Measurements from ENCODE around the gene RGS10. TPM values are rescaled to one million over a fixed set of nuclear protein-coding genes. Genes with fewer than 3 reads are reported as not detected.
"Not testable (repeated sequence)": the region's sequence is repeated elsewhere in the genome, so short reads cannot be mapped to it uniquely, and the experiment has no call there.

RGS10 gene, protein sequence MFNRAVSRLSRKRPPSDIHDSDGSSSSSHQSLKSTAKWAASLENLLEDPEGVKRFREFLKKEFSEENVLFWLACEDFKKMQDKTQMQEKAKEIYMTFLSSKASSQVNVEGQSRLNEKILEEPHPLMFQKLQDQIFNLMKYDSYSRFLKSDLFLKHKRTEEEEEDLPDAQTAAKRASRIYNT
- 24.1 TPM for total RNA-seq

DNA sequence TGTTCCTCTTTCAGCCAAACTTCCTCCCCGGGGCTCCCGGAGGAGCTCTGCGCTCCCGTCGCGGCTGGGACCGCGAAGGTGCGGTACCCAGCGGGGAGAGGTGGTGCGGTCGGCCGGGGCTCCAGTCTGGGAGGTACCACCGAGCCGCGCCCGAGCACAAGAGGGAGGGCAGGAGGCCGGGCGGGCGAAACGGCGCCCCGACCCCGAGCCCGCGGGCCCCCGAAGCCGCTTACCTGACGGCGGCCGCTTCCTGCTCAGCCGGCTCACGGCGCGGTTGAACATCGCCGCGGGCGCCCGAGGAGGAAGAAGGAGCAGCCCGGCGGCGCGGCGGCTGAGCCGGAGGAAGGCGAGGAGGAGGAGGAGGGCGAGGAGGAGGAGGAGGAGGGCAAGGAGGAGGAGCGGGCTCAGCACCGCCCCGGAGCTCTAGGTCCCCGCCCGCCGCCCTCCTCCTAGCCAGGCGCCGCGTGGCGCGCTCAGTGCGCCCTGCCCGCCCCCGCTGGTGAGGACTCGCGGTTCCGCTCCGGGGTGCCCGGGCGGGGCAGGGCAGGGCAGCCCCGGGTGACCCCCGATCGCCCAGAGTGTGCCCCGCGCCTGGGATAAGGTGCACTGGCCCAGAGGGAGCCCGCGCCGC is at the start of gene RGS10:
RGS10 (minus strand) TSS at position 363 of the 631 bp plus-strand sequence; CDS start at position 282, 81 bp downstream.
- peak; percentile 86 for DNase-seq (ENCODE audit: low spot score)

DNA sequence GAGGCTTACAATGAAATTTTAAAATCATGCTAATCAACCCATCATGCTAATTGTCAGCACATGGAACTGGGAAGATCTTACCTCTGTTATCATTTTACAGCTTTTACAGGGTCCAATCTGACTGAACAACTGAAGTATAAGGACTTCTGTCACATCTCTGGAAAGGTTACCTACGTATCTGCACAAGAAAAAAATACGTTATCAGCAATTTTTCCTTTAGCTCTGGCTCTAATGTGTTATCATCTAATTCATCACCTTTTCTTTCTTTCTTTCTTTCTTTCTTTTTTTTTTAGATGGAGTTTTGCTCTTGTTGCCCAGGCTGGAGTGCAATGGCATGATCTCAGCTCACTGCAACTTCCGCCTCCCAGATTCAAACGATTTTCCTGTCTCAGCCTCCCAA is 45.6 kb upstream of the RGS10 start:
- no peak for DNase-seq (ENCODE audit: low spot score)

DNA sequence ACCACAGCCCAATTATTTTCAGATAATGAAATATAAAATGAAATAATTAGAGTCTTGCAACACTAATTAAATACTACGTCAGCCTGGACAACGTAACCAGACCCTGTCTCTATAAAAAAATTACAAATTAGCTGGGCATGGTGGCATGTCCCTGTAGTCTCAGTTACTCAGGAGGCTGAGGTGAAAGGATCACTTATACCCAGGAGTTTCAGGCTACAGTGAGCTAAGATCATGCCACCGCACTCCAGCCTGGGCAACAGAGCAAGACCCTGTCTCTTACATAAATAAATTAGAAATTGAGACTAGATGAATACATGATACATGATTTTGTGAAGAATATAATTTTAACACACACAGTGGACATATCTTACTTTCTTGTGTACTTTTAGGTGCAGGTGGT is 35.8 kb upstream of the RGS10 start:
- no peak for DNase-seq (ENCODE audit: low spot score)

DNA sequence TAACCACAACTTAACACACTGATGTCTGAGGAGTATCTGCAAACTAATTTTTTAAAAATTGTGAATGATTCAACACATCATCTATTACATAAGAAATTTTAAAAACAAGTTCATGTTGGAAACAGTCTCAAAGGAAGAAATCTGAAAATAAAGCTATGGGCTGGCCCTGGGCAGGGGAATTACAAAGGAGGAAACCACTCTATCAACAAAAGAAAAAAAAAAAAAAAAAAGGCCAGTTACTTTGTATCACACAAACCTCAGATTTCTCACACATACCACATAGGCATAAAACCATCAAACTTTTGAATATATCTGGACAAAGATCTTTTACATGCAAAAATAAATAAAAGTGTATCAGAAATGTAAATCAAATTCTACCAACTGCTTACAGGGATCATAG is 33.5 kb upstream of the RGS10 start:
- DNase-seq (ENCODE audit: low spot score): no peak

DNA sequence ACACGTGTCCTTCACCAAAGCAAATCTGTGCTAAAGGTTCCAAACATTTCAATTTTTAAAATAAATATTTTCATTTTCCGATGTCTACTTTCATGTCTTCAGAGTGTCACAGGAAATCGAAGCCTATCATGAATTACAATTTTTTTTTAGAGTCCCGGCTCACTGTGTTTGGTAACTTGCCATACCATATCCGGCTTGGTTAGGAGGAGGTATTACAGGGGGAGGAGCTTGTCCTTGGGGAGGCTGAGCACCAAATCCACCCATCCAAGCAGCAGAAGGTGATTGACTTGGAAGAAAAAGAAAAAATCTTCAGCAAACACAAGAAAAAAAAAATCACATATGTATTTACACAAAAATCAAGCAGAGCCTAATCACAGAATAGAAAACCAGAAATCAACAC is 33.0 kb upstream of the RGS10 start:
- DNase-seq (ENCODE audit: low spot score): no peak

DNA sequence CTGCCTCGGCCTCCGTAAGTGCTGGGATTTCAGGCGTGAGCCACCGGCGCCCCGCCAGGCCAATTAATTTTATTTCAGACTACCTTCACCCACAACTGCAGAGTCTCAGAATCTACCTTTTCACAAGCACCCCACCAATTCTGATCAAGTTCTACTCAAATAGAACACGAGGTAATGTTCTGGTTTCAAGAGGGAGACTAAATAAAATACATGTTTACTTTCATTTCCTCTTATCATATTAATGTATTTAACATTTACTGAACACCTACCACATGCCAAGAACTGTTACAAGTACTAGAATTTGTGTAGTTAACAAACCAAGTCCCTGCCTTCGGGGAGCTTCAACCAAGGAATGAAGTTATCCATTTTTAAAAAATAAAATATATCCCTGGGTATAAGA is 25.5 kb upstream of the RGS10 start:
- DNase-seq (ENCODE audit: low spot score): no peak

DNA sequence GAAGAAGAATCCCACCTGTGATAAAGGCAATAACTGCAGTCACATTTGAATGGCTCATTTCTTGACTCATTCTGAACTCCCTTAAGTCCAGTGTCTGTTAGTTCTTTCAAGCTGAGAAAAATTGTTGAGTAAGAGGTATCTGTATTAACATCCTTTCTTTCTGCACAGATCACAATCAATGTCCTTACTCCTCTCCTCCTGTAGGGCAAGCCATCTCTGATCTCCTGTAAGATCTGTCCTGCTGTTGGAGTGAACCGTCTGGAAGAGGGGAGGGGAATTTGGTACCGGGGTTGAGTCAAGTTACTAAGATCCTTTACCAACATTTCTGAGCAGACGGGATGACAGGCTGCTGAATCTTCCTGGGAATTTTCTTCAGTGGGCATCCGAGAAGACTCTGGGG is 19.6 kb upstream of the RGS10 start:
- DNase-seq (ENCODE audit: low spot score): no peak

DNA sequence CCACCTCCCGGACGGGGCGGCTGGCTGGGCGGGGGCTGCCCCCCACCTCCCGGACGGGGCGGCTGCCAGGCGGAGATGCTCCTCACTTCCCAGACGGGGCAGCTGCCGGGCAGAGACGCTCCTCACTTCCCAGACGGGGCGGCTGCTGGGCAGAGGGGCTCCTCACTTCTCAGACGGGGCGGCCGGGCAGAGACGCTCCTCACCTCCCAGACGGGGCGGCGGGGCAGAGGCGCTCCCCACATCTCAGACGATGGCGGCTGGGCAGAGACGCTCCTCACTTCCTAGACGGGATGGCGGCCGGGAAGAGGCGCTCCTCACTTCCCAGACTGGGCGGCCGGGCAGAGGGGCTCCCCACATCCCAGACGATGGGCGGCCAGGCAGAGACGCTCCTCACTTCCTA is 17.0 kb upstream of the RGS10 start:
- not testable (repeated sequence) for DNase-seq (ENCODE audit: low spot score)

DNA sequence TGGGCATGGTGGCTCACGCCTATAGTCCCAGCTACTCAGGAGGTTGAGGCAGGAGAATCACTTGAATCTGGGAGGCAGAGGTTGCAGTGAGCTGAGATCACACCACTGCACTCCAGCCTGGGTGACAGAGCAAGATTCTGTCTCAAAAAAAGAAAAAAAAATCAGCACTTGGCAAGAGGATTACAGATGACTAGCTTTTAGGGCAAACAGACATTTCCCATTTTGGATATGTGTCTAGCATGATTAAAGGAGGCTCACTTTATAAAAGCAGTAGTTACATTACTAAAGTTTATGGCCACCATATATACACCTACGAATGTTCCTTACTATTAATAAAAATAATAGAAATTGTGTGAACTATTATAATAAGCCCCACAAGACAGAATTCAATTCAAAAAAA is 13.6 kb upstream of the RGS10 start:
- DNase-seq (ENCODE audit: low spot score): not testable (repeated sequence)

DNA sequence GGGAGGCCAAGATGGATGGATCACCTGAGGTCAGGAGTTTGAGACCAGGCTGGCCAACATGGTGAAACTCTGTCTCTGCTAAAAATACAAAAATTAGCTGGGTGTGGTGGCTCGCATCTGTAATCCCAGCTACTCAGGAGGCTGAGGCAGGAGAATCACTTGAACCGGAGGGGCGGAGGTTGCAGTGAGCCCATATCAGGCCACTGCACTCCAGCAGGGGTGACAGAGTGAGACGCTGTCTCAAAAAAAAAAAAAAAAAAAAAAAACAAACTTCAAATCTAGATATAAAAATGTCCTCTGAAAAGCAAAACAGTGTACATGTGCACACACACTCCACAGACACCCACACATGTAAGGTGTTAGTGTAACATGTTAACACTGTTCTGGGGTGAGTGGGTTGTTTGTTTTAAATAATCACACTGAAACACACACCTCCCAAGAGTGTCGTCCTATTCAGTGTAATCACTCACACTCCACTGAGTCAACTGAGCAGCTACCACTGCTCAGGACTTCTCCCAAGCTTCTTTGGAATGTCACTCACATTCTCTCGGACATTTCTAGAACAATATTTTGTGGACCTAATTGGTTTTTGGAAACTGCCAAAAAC is 12.8 kb upstream of the RGS10 start:
- no peak for DNase-seq (ENCODE audit: low spot score)

DNA sequence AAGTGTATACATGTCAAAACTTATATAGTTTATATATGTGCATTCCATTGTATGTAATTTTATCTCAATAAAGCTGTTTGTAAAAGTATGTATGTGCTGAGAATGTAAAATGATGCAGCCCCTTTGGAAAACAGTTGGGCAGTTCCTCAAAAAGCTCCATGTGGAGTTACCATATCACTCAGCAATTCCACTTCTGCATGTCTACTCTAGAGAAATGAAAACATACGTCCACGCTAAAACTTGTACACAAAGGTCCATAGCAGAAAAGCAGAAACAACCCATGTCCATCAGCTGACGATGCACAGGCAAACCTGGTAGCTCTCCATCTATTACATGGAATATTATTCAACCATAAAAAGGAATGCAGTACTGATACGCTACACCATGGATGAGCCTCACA is 8.3 kb upstream of the RGS10 start:
- DNase-seq (ENCODE audit: low spot score): no peak

DNA sequence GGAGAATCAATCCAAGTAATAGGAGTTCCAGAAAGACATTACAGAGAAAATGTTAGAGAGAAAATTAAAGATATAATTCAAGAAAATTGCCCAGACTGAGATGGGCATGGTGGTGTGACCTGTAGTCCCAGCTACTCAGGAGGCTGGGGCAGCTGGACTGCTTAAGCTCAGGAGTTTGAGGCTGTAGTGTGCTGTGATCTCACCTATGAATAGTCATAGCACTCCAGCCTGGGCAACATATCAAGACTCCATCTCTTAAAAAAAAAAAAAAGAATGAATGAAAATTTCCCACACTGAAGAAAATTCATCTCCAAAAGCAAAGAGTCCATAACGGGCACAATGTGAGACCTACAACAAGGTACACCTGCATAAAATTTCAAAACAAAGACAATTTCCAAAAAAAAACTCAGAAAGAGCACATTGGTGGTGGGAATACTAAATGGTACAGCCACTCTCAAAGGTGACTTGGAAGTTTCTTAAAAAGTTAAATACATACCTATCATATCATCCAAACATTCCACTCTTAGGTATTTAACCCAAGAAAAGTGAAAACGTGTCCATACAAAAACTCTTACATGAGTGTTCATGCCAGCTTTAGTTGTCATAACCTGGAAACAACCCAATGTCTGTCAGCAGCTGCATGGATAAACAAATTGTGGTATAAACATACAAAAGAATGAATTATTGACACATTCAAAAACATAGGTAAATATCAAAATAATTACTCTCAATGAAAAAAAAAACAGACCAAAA is 6.9 kb upstream of the RGS10 start:
- no peak for DNase-seq (ENCODE audit: low spot score)

DNA sequence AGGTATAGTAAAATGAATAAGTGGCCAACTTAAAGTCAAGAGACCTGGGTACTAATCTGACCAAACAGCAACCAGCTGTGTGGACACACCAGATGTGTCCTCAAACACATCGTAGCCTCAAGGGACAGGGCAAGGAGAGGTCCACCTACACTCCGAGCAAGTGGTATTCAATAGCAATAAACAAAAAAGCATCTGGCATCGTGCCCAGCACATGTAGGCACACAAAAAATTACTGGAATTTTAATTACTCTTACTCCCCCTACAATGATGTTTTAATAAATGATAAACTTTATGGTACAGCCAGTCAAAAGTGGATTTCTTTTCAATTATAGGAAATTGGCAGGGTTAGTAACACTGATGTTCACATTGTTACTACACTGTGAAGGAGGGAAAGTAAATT is 3.5 kb upstream of the RGS10 start:
- no peak for DNase-seq (ENCODE audit: low spot score)

DNA sequence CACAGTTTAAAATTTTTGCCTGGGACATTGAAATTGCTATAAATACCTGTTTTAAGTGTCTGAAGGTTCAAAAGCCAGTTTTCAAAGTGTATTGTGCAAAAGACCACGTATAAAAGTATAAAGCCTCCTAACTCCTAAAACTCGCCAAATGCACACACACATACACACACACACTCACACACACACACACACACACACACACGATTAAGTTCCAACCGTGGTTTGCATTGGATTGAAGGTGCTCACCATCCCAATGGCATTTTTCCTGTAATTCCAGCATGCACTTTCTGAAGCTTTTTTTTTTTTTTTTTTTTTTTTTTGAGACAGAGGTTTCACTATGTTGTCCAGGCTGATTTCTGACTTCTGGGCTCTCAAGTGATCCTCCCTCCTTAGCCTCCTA is 2.8 kb upstream of the RGS10 start:
- DNase-seq (ENCODE audit: low spot score): no peak

DNA sequence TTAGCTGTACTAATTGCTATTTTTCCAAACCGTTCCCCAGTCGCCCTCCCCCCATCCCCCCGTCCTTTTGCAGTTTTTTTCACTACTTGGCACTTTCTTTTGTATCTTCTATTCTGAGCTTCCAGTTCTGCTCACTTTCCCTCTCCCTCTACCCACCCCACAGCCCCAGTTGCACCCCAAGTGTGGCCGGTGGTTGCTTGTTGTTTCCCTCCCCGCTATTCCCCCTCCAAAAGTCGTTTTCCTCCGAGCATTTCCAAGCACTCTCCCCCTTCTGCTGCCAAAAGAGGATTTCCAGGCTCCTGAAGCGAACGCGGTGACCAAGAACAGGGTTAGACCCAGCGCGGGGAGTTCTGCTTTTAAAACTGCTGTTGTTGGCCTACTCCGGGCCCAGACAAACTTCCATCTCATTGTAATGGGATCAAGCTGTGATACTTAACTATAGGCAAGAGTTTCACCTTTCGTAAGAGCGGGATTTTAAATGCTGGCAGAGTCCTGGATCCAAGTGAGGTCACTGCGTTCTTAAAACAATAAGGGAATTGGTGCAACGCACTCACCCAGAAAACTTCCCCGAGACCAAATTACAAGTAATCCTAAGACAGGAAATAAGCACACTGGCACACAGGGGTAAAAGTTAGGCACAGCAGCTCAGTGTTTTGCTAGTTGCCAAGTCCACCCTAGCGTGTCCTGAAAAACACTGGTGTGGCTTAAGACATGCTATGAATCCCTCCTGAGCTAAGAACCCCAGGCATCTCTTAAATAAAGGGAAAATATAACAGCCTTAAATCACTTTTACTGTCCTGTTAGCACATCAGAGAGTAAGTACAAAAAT is 1.5 kb upstream of the RGS10 start:
- no peak for DNase-seq (ENCODE audit: low spot score)

DNA sequence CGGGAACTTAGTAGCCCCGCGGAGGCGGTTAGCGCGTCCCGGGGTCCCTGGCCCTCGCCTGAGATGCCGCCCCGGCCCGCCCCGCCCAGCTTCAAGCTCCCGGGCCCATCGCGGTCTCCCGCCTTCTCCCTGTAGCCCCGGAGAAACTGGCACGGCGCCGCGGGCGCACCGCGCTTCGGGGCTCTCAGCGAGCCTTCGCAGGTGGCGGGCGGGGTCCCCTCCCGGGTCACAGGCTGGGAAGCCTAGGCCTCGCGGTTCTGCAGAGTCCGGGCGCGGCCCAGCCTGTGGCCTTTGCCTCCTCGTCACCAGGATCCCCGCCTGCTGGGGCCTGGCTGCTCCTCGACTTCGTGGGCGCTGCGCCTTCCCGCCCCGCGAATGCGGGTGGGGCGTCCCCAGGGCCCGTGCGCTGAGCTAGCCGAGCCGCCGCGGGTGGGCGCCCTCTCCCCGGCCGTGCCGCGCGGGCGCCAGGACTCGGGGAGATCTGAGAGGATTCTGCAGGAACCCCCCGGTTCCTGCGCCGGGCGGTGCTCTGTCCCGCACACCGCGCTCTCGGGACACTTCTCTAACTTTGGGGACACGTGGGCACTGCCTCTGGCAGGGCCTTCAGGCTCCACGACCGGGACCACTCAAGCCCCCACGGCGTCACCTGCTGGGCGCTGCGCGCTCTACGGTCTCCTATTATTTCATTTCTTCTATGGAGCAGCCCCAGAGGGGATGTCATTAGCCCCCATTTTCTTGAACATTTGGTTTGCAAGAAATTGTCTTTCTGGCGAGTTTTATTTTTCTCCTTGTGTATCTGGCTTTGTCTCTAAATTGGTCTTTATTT is 682 bp upstream of the RGS10 start:
- peak; percentile 72 for DNase-seq (ENCODE audit: low spot score)

DNA sequence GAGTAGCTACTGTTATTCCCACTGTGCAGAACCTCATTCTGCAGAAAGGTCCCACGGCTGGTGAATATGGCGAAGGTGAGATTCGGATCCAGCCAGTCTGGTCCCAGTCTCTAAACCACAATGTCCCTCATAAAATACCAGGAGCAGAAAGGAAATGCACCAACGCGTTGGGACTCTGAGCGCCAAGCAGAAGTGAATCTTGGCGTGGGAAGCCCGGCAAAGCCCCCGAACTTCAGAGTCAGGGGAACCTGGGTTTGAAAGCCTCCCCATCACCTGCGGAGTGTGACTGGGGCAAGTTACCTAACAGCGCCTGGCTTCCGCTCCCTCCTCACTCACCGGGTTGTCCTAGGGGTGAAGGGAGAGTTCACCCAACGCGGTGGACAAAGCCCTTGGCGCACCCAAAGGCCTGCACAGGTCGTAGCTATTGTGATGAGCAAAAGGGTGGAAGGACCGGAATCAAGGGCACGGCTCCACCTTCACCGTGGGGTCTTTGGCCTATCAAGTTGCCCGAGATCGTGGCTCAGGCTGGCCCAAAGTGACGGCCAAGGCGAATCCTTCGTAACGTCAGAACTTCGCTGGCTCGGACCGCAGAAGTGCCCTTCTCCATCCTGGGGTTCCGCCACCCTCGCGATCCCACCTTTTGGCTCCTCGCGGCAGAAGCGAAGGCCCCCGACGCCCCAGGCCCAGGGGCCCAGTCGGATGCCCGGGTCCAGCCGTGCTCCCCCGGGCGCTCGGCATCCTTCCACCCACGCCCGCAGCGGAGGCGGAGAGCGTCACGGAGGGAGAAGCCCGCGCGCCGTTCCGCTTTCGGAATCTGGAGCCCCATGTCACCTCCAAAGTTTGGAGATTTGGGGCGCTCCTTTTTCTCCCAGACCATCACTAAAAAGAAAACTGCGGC is 811 bp downstream of the RGS10 start:
- peak; percentile 54 for DNase-seq (ENCODE audit: low spot score)

DNA sequence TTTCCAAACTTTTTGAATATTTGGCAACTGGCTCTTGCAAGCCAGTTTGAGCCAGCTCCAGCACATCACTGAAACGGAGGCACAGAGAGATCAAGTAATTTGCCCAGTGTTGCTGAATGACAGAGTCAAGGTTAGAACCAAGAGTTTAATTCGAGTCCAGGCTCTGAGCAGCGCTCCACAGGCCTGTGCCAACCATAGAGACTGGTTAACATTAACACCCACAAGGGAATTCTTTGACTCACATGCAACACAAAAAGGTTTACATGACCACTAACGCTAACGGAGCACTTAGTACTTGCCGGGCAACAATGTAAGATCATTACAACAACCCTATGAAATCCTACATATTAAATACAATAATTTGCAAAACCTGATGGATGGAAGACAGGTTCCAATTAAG is 1.5 kb downstream of the RGS10 start:
- no peak for DNase-seq (ENCODE audit: low spot score)

DNA sequence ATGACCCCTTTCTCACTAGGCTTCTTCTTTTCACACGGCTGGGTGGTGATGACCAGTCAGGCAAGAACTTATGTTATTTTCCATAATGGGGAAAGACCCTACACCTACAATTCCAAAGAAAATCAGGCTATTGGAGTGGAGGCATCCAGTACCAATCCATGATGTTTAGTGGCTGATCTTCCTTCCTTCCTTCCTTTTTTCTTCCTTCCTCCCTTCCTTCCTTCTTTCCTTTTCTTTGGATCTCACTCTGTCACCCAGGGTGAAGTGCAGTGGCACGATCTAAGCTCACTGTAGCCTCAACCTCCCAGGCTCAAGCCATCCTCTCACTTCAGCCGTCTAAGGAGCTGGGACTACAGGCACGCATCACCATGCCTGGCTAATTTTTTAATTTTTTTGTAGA is 2.5 kb downstream of the RGS10 start:
- no peak for DNase-seq (ENCODE audit: low spot score)

DNA sequence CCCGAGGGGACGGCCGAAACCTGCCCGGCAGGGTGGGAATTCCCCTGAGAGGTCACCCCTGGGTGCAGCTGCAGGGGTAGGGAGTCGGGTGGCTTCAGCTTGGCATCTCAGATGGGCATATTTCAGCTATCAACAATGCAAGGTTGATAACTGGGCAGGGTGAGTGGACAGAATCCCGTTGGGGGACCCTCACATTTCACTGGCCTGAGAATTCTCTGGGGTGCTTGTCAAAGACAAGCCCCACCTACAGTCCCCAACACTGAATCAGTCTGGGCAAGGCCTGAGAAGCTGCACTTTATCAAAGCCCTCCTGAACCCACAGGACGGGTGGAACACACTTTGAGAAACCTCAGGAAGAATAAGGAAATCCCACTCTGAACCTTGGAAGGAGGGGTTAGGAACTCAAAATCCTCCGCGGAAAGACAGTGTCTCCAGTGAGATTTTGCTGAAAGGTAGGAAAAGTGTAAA is 3.1 kb downstream of the RGS10 start:
- no peak for DNase-seq (ENCODE audit: low spot score)

All from ureter (tissue), 1 donor.